RWPE1 (cell line): ENCODE data around the gene ETV4.

Source experiments
- CTCF ChIA-PET: fragments of 350-600 bp; sonication (Branson Sonifier 250); formaldehyde crosslinking; extraction: SDS; loops from one replicate; lab custom pipeline; 2021; lab: Yijun Ruan, JAX
- POLR2A ChIA-PET: fragments of 400-600 bp; formaldehyde crosslinking; extraction: SDS; loops from one replicate; lab custom pipeline; 2020; ENCODE audit warnings: antibody characterized with exemption; ENCODE audit not compliant: low non-redundant PET; lab: Yijun Ruan, JAX
- DNase-seq: peaks from one replicate; pipeline ENCODE4 v3.0.0; 2012; ENCODE audit warnings: low spot score
- H3K27ac ChIP-seq: fragments of 450-650 bp; 2 replicates; pipeline ENCODE4 v1.5.1; 2017
- CTCF ChIP-seq: fragments of 450-650 bp; conservative IDR thresholded peaks from 2 replicates; pipeline ENCODE4 v1.5.1; 2017; ENCODE audit warnings: low read depth, mild to moderate bottlenecking

The ETV4 gene

GRCh38 chr17:43546319-43547188 is at the start of gene ETV4:
Gene ETV4, minus strand, starts transcription at chr17:43546340. Its CDS starts 723 bp downstream, at chr17:43545617.
- ChIA-PET CTCF (no interaction called here), POLR2A (interaction anchor here (0.6 kb wide), 1 partner anchor 141 kb away, joined by 4 read pairs; no protein-coding TSS in a partner anchor)
- peak; percentile 100 for DNase-seq
- peak within 1 kb of the TSS; percentile 84 for H3K27ac ChIP-seq
- TF ChIP-seq CTCF: no peak

DNA sequence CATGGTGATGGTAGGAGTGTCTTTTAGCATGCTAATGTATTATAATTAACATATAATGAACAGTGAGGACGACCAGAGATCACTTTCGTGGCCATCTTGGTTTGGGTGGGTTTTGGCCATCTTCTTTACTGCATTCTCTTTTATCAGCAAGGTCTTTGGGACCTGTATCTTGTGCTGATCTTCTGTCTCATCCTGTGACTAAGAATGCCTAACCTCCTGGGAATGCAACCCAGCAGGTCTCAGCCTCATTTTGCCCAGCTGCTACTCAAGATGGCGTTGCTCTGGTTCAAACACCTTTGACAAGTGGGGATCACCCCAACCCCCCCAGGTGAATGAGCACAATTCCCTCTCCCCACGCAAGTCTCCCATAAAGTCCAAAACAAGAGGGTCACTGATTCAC is 49.3 kb upstream of the ETV4 start:
- TF ChIP-seq CTCF: no peak
- DNase-seq: no peak
- ChIA-PET CTCF (interaction anchor here (1.1 kb wide), 1 partner anchor 23 kb away, joined by 5 read pairs; no protein-coding TSS in a partner anchor), POLR2A (no interaction called here)
- no peak overlapping the region for H3K27ac ChIP-seq

- peak; percentile 80 for DNase-seq
- no peak for TF ChIP-seq CTCF
- ChIA-PET POLR2A (no interaction called here), CTCF (interaction anchor here (0.7 to 1.3 kb wide), 4 partner anchors 15 to 449 kb away, joined by 3 to 5 read pairs (median 4); no protein-coding TSS in a partner anchor)
- H3K27ac ChIP-seq: peak overlapping the region; percentile 85
Observed at GRCh38 chr17:43591779-43592562, 45.8 kb upstream of the ETV4 start.

DNA sequence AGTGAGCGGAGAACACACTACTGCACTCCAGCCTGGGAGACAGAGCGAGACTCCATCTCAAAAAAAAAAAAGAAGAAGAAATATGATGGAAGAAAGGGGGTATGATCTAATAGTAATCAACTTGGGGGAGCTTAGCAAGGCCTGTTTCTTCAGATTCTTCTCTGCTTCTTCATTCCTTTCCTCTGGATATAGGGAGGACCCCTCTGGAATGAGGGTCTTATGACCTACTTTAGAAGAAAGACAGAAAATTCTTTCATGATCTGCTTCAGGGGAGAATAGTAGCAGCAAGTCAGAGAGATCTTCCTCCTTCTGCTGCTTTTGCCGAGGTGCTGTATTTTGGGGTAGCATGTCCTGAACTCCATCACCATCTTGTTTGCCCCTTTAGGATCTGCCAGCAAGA is 44.9 kb upstream of the ETV4 start:
- CTCF ChIA-PET: interaction anchor here (0.5 to 1.3 kb wide), 5 partner anchors 14 to 462 kb away, joined by 3 to 6 read pairs (median 4); no protein-coding TSS in a partner anchor
- no peak for DNase-seq
- POLR2A ChIA-PET: no interaction called here
- TF ChIP-seq CTCF: no peak
- H3K27ac ChIP-seq: peak overlapping the region; percentile 85

GRCh38 chr17:43588664-43589435 is 42.7 kb upstream of the ETV4 start:
- ChIA-PET POLR2A (no interaction called here), CTCF (interaction anchor here (1.0 kb wide), 1 partner anchor 12 kb away, joined by 4 read pairs; no protein-coding TSS in a partner anchor)
- no peak for TF ChIP-seq CTCF
- no peak for DNase-seq
- H3K27ac ChIP-seq: peak overlapping the region; percentile 40

DNA sequence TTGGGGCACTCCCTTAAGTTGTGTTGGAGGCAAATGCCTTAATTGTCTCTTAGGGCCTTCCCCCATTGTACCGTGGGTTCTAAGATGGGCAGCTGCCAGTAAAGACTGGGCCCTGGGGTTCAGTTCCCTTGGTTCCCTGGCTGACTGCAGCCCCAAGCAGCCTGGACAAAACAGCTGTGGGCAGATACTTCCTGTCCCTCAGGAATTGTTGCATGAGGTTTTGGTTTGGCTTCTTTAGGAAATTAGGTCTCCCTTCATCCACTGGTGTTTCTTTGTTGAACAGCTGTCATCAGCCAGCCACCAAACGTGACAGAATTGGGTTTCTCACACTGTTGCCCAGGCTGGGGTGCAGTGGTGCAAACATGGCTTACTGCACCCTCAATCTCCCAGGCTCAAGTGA is 42.0 kb upstream of the ETV4 start:
- H3K27ac ChIP-seq: peak overlapping the region; percentile 40
- no peak for DNase-seq
- TF ChIP-seq CTCF: no peak
- POLR2A ChIA-PET: no interaction called here
- CTCF ChIA-PET: no interaction called here
